NCI-H187 (cell line): ENCODE measurements around the gene EPHB2.

Experiments
- DNase-seq, 2 experiments: peaks; one replicate each; lab custom pipeline; 2025; lab: John Stamatoyannopoulos, UW

EPHB2 gene

GRCh38 chr1:22883406-22883805, 172.8 kb downstream of the EPHB2 start:
- DNase-seq, result no peak

DNA sequence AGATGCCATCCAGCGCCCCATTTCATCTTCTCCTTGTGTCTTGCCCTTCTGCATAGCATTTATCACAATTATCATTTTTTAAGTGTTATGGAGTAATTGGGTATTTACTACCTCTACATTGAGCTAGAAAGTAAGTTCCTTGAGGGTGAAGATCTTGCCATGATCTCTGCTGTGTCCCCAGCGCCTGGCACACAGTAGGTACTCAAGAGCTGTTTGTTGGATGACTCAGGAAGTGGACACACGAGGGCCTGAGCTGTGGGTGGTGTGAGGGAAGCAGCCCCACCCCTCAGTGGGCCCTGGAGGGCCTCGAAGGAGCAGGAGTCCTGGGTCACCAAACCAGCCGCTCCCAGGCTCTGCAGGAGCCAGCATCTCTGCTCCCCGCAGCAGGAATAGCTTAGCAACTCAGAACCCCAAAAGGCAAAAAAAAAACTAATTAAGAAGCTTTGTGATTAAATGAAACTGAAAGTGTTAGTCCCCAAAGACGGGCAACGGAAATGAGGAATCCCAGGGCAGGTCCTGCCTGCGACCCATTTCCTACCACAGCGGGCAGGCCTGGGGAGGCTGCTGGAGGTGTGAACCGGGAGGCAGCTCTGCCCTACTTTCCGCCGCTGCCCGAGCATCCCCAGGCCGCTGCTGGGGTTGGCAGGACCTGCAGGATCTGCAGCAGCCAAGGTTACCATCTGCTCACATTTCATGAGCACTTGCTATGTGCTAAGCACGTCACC, 174.3 kb downstream of the EPHB2 start:
- no peak for DNase-seq

DNA sequence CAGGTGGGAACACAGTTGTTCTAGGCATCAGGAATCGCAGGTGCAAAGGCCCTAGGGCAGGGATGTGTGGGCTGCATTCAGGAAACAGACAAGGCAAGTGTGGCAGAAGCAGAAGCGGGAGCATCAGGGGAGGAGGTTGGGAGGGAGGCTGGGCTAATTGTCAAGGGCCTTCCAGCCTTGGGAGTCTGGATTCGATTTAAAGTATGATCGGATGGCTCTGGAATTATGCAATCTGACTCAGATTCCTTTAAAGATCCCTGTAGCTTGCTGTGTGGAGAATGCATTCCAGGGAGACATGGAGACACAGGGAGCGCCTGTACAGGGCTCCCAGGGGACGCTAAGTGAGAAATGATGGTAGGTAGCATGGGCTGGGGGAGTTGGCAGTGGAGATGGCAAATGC, 175.6 kb downstream of the EPHB2 start:
- no peak for DNase-seq

DNA sequence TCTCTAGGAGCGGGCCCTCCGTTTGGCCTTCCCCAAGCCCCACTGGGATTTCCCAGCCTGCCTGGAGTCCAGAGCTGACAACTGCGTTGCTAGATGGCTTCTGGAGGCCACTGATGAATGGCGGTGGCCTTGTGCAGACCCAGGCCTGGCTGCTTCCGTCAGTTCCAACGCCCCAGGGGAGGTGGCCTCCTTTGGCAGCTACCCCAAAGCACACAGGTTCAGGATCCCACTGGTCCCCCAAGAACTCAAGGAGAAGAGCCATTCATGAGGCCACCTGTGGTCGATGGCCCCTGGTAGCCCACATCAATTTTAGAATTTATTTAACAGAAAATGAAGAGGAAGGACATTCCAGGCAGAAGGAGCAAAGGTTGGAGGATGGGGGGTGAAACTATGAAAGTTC, 176.9 kb downstream of the EPHB2 start:
- DNase-seq, result no peak

DNA sequence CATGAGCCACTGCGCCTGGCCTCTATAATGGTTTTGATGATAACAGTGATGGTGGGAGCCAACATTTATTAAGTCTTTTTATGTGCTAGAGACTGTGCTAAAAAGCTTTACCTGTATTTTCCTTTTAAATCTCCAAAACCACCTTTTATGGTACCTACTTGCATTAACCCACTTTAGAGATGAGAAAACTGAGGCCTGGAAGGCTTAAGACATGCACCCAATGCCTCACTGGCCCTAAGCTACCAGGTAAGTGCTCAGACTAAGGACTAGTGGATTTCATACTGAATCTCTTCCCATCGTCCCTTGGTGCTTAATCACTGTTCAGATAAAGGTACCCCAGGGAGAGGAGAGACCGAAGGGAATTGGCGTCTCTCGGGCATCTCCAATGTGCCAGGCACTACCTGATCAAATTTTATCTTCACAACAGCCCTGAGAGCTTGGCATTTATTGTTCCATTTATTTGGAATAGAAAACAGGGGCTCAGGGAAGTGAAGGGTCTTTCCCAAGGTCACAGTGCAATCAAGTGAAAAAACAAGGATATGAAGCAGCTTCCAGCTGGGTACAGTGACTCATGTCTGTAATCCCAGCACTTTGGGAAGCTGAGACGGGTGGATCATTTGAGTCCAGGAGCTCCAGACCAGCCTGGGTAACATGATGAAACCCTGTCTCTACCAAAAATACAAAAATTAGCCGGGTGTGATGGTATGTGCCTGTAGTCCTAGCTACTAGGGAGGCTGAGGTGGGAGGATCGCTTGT, 177.9 kb downstream of the EPHB2 start:
- no peak for DNase-seq

DNA sequence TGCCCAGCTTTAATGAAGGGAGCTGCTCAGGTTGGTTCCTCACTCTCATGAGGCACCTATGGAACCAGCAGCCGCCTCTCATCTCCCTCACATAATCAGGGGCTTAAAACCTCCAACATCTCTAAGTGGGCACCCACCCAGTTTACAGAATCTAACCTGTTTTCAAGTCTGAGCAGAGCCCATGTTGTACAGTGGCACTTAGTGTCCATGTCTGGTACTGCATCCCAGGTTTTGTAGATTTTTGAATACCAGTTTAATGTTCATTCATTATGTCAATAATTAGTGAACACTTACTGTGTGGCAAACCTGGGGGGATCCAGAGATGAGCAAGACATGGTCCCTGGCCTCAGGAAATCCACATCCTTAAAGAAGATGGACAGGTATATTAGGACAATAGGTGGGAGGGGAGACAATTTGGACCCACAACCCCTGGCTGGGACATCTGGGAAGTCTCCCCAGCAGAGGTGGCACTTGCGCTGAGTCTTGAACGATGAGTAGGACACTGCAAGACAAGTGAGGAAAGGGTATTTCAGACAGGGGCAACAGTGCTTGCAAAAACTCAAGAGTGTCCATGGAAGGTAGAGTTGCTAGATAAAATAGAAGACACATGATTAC, 178.7 kb downstream of the EPHB2 start:
- DNase-seq, result no peak

- DNase-seq, result no peak
Observed at GRCh38 chr1:22892789-22893188, 182.2 kb downstream of the EPHB2 start.

DNA sequence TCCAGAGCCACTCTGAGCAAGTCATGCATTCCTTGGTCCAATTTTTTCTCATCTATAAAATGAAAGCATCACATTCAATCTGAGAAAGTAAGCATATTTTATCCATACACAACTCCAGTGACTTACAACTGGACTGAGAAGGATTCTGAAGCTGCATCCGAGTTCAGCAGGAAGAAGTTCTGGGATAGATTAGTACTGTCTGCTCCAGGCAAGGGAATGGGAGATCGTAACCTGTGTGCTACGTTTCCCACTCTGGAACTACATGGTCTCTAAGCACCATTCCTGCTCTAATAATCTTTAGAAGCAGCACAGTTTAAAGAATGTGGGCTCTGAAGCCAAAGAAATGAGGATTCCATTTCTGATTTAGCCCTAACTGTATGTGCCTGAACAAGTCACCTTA, 182.7 kb downstream of the EPHB2 start:
- no peak for DNase-seq

DNA sequence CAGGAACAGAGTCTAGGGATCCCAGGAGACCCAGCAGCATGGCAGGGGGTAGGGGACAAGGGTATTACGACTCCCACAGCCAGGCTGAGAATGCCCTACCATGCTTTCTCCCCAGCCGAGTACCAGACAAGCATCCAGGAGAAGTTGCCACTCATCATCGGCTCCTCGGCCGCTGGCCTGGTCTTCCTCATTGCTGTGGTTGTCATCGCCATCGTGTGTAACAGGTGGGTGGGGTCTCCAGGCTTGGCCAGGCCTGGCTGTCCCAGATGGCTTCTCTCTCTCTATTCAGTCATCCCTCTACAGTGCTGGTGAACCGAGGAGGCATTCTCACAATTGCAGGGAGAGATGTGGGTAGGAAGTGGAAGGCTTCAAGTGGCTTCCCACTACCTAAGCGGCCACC, 184.7 kb downstream of the EPHB2 start:
- DNase-seq, result no peak

DNA sequence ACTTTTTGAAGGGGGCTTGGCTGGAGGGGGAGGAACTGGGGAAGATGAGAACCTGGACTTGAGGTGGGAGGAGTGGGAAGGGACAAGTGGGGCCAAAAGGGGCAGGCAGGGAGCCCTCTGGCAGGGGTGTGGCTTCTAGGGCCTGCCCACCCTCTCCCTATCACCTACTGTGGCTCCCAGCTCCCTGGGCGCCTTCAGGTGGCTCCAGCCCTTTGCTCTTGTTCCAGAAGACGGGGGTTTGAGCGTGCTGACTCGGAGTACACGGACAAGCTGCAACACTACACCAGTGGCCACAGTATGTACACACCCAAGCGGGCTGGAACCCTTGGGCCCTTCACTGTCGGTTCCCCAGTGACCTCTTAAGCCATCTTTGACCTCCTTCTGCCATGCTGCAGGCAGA, 185.5 kb downstream of the EPHB2 start:
- DNase-seq, result no peak

GRCh38 chr1:22900451-22900850, 189.8 kb downstream of the EPHB2 start:
- DNase-seq, result no peak

DNA sequence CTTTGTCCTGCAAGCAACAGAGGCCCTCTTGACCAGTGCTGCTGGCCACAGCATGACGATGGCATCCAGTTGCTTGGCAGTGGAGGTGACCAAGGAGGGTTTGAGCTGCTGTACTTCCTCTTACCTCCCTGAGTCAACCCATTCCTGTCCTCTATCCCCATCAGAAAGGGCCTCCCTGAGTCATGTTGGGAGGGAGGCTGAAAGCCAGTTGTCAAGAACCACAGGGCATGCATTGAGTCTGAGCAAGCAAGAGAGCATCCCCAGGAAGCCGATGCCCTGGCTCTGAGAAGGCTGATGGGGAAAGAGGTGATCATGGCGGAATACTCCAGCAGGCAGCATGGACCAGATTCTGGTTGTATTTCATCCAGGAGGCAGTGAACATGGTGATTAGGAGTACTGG, 192.5 kb downstream of the EPHB2 start:
- DNase-seq, result no peak

DNA sequence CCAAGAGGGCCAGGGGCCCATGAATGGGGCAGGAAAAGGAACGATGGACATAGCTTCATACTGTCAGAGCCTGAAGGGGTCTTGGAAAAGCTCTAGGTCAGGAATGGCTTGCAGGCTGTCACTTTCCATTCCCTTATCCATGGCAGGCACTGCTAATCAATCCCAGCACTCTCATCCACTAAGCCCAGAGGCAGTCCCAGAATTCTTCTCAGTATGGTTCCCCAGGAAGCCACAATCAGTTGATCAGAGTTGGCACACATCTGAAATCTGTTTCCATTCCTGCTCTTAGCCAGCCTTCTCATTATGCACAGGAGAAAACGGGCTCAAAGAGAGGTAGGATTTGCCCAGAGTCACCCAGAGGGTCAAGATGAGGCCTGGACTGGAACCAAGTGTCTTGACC, 196.3 kb downstream of the EPHB2 start:
- no peak for DNase-seq

DNA sequence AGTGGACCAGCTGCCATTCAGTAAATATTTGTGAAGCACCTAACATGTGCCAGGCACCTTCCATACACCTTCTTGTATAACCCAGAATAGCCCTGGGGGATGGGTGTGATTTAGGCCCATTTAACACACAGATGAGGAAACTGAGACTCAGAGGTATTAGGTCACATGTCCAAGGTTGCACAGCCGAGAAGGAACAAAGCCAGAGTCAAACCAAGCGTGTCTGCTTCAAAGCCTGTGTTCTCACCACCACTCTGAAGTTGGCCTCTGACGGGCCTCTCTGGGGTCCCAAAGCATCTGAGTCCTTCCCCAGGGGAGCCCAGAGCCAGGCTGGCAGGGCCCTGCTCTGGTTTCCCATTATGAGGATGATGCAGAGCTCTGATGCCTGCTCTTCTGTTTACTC, 196.9 kb downstream of the EPHB2 start:
- no peak for DNase-seq

- no peak for DNase-seq
Observed at GRCh38 chr1:22908880-22909426, 198.3 kb downstream of the EPHB2 start.

GRCh38 chr1:22910286-22910685, 199.6 kb downstream of the EPHB2 start:
- DNase-seq, result no peak

DNA sequence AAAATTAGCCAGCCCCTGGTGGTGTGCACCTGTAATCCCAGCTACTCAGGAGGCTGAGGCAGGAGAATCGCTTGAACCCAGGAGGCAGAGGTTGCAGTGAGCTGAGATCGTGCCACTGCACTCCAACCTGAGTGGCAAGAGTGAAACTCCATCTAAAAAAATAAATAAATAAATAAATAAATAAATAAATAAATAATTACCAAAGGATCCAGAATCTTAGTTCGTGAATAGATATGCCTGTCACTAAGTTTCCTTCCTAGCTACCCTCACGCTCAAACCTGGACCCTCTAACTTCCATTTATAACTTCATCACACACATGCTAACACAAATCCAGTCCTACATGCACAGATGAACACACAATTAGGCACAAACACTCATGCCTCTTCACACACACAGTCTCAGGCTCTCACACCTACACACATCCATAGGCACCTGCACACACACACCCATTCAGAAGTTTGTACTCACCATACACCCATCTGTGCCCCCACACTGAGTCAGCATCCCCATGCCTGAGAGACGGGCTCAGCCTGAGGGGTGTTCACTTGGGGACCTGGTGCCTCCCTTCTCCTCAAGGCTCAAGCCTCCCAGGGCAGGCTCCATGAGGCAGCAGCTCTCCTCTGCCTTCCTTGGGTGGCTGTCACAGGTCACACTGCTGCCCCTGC, 200.5 kb downstream of the EPHB2 start:
- no peak for DNase-seq

- DNase-seq, result no peak
Observed at GRCh38 chr1:22912311-22912710, 201.7 kb downstream of the EPHB2 start.

- DNase-seq, result no peak
Observed at GRCh38 chr1:22913421-22914141, 202.9 kb downstream of the EPHB2 start.

DNA sequence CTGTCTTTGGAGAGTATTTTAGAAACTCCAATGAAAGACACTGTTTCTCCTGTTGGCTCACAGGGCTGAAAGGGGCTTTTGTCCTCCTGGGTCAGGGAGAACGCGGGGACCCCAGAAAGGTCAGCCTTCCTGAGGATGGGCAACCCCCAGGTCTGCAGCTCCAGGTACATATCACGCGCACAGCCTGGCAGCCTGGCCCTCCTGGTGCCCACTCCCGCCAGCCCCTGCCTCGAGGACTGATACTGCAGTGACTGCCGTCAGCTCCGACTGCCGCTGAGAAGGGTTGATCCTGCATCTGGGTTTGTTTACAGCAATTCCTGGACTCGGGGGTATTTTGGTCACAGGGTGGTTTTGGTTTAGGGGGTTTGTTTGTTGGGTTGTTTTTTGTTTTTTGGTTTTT, 203.5 kb downstream of the EPHB2 start:
- no peak for DNase-seq

DNA sequence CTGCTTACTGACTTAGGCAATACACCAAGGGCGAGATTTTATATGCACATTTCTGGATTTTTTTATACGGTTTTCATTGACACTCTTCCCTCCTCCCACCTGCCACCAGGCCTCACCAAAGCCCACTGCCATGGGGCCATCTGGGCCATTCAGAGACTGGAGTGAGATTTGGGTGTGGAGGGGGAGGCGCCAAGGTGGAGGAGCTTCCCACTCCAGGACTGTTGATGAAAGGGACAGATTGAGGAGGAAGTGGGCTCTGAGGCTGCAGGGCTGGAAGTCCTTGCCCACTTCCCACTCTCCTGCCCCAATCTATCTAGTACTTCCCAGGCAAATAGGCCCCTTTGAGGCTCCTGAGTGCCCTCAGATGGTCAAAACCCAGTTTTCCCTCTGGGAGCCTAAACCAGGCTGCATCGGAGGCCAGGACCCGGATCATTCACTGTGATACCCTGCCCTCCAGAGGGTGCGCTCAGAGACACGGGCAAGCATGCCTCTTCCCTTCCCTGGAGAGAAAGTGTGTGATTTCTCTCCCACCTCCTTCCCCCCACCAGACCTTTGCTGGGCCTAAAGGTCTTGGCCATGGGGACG, 204.1 kb downstream of the EPHB2 start:
- DNase-seq, result no peak
